Effector memory CD8-positive, alpha-beta T cell (primary cell): ENCODE measurements around the gene REEP1.

ENCODE experiments used
- ATAC-seq: fragments of 150-1000 bp; cut with Tn5 transposase; replicated peaks from 2 replicates; pipeline ENCODE4 v1.10.0; 2021; ENCODE audit warnings: mild to moderate bottlenecking, moderate library complexity
- DNase-seq, 3 experiments: peaks; one replicate each; pipeline ENCODE4 v3.0.0; 2021
- H3K27ac Mint-ChIP-seq, 2 donors: one replicate each; pipeline ENCODE4 v1.8.0; 2022; ENCODE audit warnings: mild to moderate bottlenecking in 2 of 2, mixed read lengths in 2 of 2, moderate library complexity in 2 of 2
- H3K27me3 Mint-ChIP-seq, 2 donors: one replicate each; pipeline ENCODE4 v1.8.0; 2022; ENCODE audit warnings: mixed read lengths in 2 of 2
- H3K36me3 Mint-ChIP-seq: one replicate; pipeline ENCODE4 v1.8.0; 2022; ENCODE audit warnings: mild to moderate bottlenecking, moderate library complexity, mixed read lengths; ENCODE audit not compliant: insufficient read depth
- H3K4me1 Mint-ChIP-seq, 2 donors: one replicate each; pipeline ENCODE4 v1.8.0; 2022; ENCODE audit warnings: low read depth in 2 of 2, mixed read lengths in 2 of 2
- H3K4me3 Mint-ChIP-seq, 2 donors: one replicate each; pipeline ENCODE4 v1.8.0; 2022; ENCODE audit warnings: mild to moderate bottlenecking in 2 of 2, mixed read lengths in 2 of 2, moderate library complexity in 2 of 2
- H3K9me3 Mint-ChIP-seq, 2 donors: one replicate each; pipeline ENCODE4 v1.8.0; 2022; ENCODE audit warnings: mixed read lengths in 2 of 2

The REEP1 gene

DNA sequence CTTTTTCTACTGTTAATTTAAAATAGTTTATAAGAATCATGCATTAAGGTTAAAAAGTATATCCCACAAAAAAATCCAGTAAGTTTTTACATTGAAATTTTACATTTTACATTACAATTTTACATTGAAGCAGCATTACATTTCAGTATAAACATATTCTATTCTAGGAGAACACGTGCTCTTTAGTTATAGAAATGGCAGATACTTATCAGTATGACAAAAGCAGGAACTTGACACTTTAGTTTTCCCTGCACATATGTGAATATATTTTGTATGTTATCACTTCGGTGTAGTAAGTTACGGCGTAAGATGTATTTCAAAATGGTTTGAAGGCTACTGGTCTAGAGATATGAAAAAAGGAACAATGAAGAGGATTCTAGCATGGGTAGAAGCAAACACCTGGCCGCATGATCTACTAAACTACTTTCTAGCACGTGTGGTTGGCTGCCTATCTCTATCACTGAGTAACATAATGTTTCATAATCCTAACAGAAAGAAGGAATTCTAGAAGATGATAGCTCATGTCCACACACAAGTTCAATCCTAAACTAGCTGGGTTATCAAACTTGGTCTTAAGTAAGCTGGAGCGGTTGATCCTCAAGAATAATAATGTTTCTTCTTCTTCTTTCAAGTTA, 147.5 kb downstream of the REEP1 start:
- DNase-seq (no peak), ATAC-seq (no peak)
- Mint-ChIP-seq H3K4me1 (peaks cover 50 to 68% of the 10 kb centered on the region in 2 donors), H3K36me3 (peaks cover 14% of the 10 kb centered on the region), H3K27me3 (no peaks in the 10 kb centered on the region), H3K4me3 (no peak overlapping the region), H3K27ac (peak overlapping the region in 1 of 2 donors; percentile 19), H3K9me3 (no peaks in the 10 kb centered on the region)

GRCh38 chr2:86186431-86186830, 151.0 kb downstream of the REEP1 start:
- no peaks in the 10 kb centered on the region for H3K9me3 Mint-ChIP-seq
- DNase-seq, result no peak
- peak overlapping the region; percentile 71 to 84 for H3K4me3 Mint-ChIP-seq
- H3K27ac Mint-ChIP-seq, result peak overlapping the region; percentile 94 to 97
- no peak for ATAC-seq
- peaks cover 9% of the 10 kb centered on the region for H3K36me3 Mint-ChIP-seq
- H3K27me3 Mint-ChIP-seq, result no peaks in the 10 kb centered on the region
- H3K4me1 Mint-ChIP-seq, result peaks cover 45 to 63% of the 10 kb centered on the region in 2 donors

GRCh38 chr2:86185517-86186212, 151.8 kb downstream of the REEP1 start:
- ATAC-seq, result peak; percentile 82
- peak overlapping the region; percentile 71 to 84 for H3K4me3 Mint-ChIP-seq
- peaks cover 41 to 63% of the 10 kb centered on the region in 2 donors for H3K4me1 Mint-ChIP-seq

DNA sequence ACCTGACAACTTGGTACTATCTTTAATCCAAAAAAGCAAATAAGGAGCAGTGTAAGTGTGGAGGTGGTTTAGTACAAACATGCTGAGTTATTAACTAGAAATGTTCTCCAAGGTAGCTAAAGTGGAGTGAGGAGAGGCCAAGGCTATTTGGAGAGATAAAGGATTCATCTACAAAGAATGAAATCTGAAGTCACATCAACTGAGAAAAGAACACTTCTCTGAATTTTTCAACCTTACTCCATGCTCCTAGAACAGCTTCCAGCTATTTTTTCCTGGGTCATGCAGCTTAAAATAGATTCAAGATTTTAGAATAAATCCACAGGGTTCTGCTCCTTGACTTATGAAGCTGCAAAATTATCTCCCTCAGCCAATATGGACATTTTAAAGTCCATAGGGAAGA, 160.8 kb downstream of the REEP1 start:
- peaks cover 15 to 23% of the 10 kb centered on the region in 2 donors for H3K4me1 Mint-ChIP-seq
- H3K4me3 Mint-ChIP-seq, result no peak overlapping the region
- peak overlapping the region in 1 of 2 donors; percentile 44 for H3K27ac Mint-ChIP-seq
- ATAC-seq, result no peak
- peaks cover 68% of the 10 kb centered on the region for H3K36me3 Mint-ChIP-seq
- H3K27me3 Mint-ChIP-seq, result no peaks in the 10 kb centered on the region
- no peak for DNase-seq
- H3K9me3 Mint-ChIP-seq, result no peaks in the 10 kb centered on the region

More at GRCh38 chr2:86185517-86186212, 151.8 kb downstream of the REEP1 start:
- H3K27me3 Mint-ChIP-seq, result no peaks in the 10 kb centered on the region
- peaks cover 3% of the 10 kb centered on the region for H3K36me3 Mint-ChIP-seq
- H3K9me3 Mint-ChIP-seq, result no peaks in the 10 kb centered on the region
- DNase-seq, result no peak
- H3K27ac Mint-ChIP-seq, result peak overlapping the region; percentile 94 to 97

- H3K27me3 Mint-ChIP-seq, result no peaks in the 10 kb centered on the region
- no peak overlapping the region for H3K4me3 Mint-ChIP-seq
- peaks cover 72% of the 10 kb centered on the region for H3K36me3 Mint-ChIP-seq
- H3K27ac Mint-ChIP-seq, result peak overlapping the region in 1 of 2 donors; percentile 44
- H3K4me1 Mint-ChIP-seq, result peaks cover 15 to 23% of the 10 kb centered on the region in 2 donors
- no peaks in the 10 kb centered on the region for H3K9me3 Mint-ChIP-seq
- ATAC-seq (no peak), DNase-seq (no peak)
Measured at GRCh38 chr2:86175828-86176227, 161.6 kb downstream of the REEP1 start.

GRCh38 chr2:86174445-86174844, 163.0 kb downstream of the REEP1 start:
- H3K9me3 Mint-ChIP-seq, result no peaks in the 10 kb centered on the region
- H3K36me3 Mint-ChIP-seq, result peaks cover 73% of the 10 kb centered on the region
- no peak for DNase-seq
- H3K27me3 Mint-ChIP-seq, result no peaks in the 10 kb centered on the region
- H3K27ac Mint-ChIP-seq, result peak overlapping the region; percentile 38 to 44
- no peak for ATAC-seq
- no peak overlapping the region for H3K4me3 Mint-ChIP-seq
- peaks cover 15 to 23% of the 10 kb centered on the region in 2 donors for H3K4me1 Mint-ChIP-seq

GRCh38 chr2:86172610-86173009, 164.8 kb downstream of the REEP1 start:
- Mint-ChIP-seq H3K27ac (peak overlapping the region; percentile 23 to 36), H3K4me3 (no peak overlapping the region), H3K9me3 (no peaks in the 10 kb centered on the region), H3K36me3 (peaks cover 76% of the 10 kb centered on the region), H3K4me1 (peaks cover 15 to 26% of the 10 kb centered on the region in 2 donors), H3K27me3 (no peaks in the 10 kb centered on the region)
- DNase-seq (no peak), ATAC-seq (no peak)

DNA sequence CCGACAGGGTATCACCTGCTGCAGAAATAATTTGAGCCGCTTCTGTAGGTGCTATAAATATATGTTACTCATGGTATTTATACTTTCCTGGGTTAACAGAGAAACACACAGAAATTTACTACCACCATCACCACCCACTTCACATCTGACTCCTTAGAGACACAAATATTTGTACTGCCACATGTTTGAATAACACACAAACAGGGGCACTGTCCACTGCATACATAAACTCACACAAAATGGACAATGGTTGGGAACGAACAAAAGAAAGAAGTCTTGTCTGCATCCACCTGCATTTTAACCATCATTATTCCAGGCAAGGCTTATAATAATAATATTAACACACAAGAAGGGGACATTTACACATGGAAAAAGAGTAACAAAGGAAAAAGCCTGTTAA, 166.1 kb downstream of the REEP1 start:
- no peak overlapping the region for H3K4me3 Mint-ChIP-seq
- peak overlapping the region in 1 of 2 donors; percentile 62 for H3K27ac Mint-ChIP-seq
- no peaks in the 10 kb centered on the region for H3K9me3 Mint-ChIP-seq
- peaks cover 12 to 24% of the 10 kb centered on the region in 2 donors for H3K4me1 Mint-ChIP-seq
- H3K36me3 Mint-ChIP-seq, result peaks cover 77% of the 10 kb centered on the region
- no peaks in the 10 kb centered on the region for H3K27me3 Mint-ChIP-seq
- ATAC-seq, result no peak
- DNase-seq, result no peak

GRCh38 chr2:86170449-86170848, 167.0 kb downstream of the REEP1 start:
- H3K27ac Mint-ChIP-seq, result no peak overlapping the region
- H3K9me3 Mint-ChIP-seq, result no peaks in the 10 kb centered on the region
- peaks cover 7 to 16% of the 10 kb centered on the region in 2 donors for H3K4me1 Mint-ChIP-seq
- H3K4me3 Mint-ChIP-seq, result peak overlapping the region in 1 of 2 donors; percentile 8
- H3K27me3 Mint-ChIP-seq, result no peaks in the 10 kb centered on the region
- peak; percentile 62 for ATAC-seq
- DNase-seq, result no peak
- H3K36me3 Mint-ChIP-seq, result peaks cover 79% of the 10 kb centered on the region
